HG03571 (cell line): Measurements from ENCODE around the gene BBOF1.
"Not testable (repeated sequence)": the region's sequence is repeated elsewhere in the genome, so short reads cannot be mapped to it uniquely, and the experiment has no call there.

Source experiments
- ATAC-seq: cut with Tn5 transposase; IDR thresholded peaks from one replicate; pipeline ENCODE4 v1.9.1; 2021; ENCODE audit not compliant: unreplicated experiment

Gene BBOF1, protein sequence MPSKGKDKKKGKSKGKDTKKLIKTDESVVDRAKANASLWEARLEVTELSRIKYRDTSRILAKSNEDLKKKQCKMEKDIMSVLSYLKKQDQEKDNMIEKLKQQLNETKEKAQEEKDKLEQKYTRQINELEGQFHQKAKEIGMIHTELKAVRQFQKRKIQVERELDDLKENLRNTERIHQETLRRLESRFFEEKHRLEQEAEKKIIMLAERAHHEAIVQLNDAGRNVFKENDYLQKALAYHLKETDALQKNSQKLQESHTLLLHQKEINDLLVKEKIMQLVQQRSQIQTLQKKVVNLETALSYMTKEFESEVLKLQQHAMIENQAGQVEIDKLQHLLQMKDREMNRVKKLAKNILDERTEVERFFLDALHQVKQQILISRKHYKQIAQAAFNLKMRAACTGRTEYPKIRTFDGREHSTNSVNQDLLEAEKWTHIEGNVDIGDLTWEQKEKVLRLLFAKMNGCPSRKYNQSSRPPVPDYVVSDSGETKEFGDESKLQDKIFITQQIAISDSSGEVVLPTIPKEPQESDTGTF

GRCh38 chr14:74018586-74019407 lies at the start of gene BBOF1, which contains the start of gene ENTPD5:
BBOF1 (plus strand) TSS chr14:74019349; CDS start chr14:74019479, 130 bp downstream.
ENTPD5 (minus strand) TSS chr14:74019288; CDS start chr14:73988102, 31,186 bp downstream.
- ATAC-seq, result peak; percentile 82

- ATAC-seq, result no peak
These were observed 45.7 kb upstream of the BBOF1 start for GRCh38 chr14:73973497-73973896.

DNA sequence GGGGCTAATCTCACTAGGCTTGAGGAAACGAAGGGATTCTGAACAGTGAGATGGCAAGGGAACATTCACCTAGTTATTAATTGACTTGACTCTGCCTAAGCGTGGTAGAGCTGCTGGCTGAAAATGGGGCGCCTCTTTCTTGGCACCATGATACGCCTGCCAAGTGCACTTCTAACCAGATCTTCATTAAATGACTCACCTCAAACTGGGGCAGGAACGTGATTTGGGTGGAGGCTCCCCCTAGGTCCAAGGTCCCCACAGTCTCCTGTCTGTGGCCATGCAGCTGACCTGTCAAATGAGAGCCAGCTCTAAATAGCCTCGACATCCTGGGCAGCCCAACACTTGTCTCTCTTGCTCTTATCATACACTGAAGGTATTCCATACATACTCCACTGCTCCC lies 43.0 kb upstream of the BBOF1 start:
- no peak for ATAC-seq

- no peak for ATAC-seq
These were observed 41.3 kb upstream of the BBOF1 start for GRCh38 chr14:73977896-73978295.

- no peak for ATAC-seq
These were observed 31.1 kb upstream of the BBOF1 start for GRCh38 chr14:73988065-73988464.

GRCh38 chr14:73988656-73989055 lies 30.5 kb upstream of the BBOF1 start:
- not testable (repeated sequence) for ATAC-seq

GRCh38 chr14:73991092-73991491 lies 28.1 kb upstream of the BBOF1 start:
- no peak for ATAC-seq

DNA sequence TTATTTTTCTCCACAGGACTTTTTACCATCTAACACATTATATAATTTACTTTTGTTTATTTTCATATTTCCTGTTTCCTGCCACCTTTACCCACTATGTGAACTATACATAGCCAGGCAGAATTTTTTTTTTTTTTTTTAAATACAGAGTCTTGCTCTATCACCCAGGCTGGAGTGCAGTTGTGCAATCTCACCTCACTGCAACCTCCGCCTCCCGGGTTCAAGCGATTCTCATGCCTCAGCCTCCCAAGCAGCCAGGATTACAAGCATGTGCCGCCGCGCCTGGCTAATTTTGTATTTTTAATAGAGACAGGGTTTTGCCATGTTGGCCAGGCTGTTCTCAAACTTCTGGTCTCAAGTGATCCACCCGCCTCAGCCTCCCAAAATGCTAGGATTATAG lies 24.2 kb upstream of the BBOF1 start:
- ATAC-seq, result not testable (repeated sequence)

- no peak for ATAC-seq
These were observed 23.2 kb upstream of the BBOF1 start for GRCh38 chr14:73995977-73996378.

DNA sequence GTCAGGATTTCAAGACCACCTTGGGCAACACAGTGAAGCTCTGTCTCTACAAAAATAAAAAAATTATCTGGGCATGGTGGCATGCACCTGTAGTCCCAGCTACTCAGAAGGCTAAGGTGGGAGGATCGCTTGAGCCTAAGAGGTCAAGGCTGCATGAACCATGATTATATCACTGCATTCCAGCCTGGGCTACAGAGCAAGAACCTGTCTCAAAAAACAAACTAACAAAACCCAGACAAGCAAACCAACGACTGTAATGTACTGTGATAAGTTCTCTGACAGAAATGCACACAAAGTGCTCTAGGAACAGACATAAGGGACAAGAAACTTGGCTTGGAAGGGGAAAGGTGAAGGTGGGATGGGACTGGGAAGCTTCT lies 22.4 kb upstream of the BBOF1 start:
- no peak for ATAC-seq

- no peak for ATAC-seq
These were observed 21.8 kb upstream of the BBOF1 start for GRCh38 chr14:73997108-73997943.

DNA sequence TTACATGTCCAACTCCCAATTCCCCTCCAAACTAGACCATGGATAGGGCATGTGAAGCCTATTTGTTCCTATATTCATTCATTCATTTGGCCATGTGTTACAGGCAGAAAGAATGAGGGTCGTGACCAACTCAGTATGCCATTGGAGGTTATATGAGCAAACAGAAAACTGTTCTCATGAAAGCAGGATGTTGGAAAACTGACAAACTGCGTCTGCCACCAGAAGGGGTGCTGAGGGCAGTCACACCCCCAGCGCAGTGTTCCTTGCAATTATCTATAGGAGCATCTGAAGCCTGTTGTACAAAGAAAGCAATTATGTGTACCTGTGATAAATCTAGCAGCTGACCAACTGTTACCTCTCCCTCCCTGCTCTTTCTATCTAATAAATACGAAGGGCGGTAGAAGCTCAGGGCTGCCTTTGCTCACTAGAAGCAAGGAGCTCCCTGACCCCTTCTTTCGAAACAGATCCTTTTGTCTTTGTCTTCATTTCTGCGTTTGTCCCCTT lies 21.2 kb upstream of the BBOF1 start:
- ATAC-seq, result no peak

DNA sequence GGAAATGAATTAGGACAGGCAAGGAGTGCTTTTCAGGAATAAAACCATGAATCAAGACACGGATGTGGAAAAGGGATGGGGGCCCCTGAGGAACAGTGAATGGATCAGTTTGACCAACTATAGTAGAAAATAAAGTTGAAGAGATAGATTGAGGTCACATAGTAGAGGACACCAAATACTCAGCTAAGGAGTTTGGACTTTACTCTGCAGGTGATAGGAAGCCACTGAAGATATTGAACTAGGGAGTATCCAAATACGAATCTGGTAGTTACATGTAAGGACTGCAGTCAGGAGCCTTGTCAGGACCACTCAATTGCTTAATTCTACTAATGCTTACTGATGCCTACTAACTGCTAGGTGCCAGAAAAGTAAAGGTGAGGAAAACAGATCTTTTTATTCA lies 20.4 kb upstream of the BBOF1 start:
- ATAC-seq, result no peak

DNA sequence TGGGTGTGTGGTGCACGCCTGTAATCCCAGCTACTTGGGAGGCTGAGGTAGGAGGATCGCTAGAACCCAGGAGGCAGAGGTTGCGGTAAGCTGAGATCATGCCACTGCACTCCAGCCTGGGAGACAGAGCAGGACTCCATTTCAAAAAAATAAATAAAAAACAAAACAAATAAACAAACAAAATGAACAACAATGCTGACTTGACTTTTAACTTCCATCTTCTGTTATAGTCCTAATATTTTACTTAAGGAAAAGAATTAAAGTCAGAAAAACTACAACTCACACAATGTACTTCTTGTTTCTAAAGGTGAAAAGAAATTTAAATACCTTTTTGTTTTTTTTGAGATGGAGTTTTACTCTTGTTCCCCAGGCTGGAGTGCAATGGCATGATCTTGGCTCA lies 13.5 kb upstream of the BBOF1 start:
- ATAC-seq, result not testable (repeated sequence)

DNA sequence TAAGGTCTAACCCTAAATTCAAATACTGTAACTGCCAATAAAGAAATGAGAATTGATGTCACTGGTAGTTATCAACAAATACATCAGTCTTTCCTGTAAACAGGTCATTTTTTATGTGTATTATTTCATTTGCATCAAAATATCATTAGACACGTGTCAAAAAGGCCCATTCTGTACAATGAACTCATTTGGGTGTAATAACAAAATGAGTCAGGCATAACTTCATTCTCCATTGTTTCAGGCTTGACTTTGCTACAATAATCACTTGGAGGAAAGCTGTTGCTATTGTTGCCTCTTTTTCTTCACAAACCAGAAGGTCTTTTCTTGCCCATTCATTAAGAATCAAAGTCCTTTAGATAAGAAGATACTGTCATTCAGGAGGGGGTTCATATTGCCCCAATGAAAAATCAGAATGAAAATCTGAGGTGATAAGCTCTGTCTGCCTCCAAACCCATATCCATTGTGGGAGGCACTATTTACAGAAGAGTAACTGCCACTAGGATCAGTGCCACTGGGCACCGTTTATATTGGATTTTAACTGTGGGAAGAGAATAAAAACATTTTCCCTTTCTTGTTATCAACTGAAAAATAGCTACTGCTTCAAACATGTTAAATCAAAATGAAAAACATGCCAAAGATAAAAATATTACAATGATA lies 10.2 kb upstream of the BBOF1 start:
- ATAC-seq, result no peak

GRCh38 chr14:74014299-74014698 lies 4.8 kb upstream of the BBOF1 start:
- no peak for ATAC-seq

- no peak for ATAC-seq
These were observed 4.0 kb upstream of the BBOF1 start for GRCh38 chr14:74015176-74015575.

DNA sequence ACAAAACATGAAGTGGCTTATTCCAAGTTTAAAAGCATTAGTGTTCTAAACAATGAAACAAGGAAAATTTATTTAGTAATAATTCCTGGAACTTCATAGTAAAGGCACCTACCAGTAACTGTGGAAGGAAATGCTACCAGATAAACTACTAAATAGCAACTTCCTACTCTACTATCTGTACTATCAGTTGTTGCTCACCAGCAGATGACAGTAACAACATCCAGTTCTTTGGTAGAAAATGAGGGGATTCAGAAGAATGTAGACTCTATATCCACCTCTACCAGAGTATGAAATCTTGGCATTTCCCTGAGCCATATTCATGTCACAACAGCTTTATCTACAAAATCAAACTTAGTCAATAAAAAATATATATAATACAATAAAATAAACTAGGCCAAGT lies 3.2 kb upstream of the BBOF1 start:
- no peak for ATAC-seq

GRCh38 chr14:74018174-74018585 lies 969 bp upstream of the BBOF1 start:
- no peak for ATAC-seq
